GM18517 (cell line): Measurements from ENCODE around the gene BTAF1.
"Not testable (repeated sequence)": the region's sequence is repeated elsewhere in the genome, so short reads cannot be mapped to it uniquely, and the experiment has no call there.

Experiments used
- ATAC-seq: cut with Tn5 transposase; IDR thresholded peaks from one replicate; pipeline ENCODE4 v1.9.1; 2021; ENCODE audit warnings: mild to moderate bottlenecking, moderate library complexity; ENCODE audit not compliant: unreplicated experiment

BTAF1 gene

GRCh38 chr10:91923371-91924211, at the start of gene BTAF1:
Gene BTAF1 (plus strand): TSS chr10:91923770. CDS start chr10:91924077, 307 bp downstream.
- peak; percentile 98 for ATAC-seq

GRCh38 chr10:91875156-91875555, 48.4 kb upstream of the BTAF1 start:
- no peak for ATAC-seq

GRCh38 chr10:91875779-91876178, 47.8 kb upstream of the BTAF1 start:
- ATAC-seq: no peak

- no peak for ATAC-seq
Observed at GRCh38 chr10:91879515-91880170, 43.9 kb upstream of the BTAF1 start.

GRCh38 chr10:91880310-91880709, 43.3 kb upstream of the BTAF1 start:
- no peak for ATAC-seq

GRCh38 chr10:91883549-91884444, 39.8 kb upstream of the BTAF1 start:
- ATAC-seq: no peak

- ATAC-seq: no peak
Observed at GRCh38 chr10:91884536-91884935, 39.0 kb upstream of the BTAF1 start.

GRCh38 chr10:91885362-91886079, 38.0 kb upstream of the BTAF1 start:
- ATAC-seq: no peak

GRCh38 chr10:91886954-91887271, 36.7 kb upstream of the BTAF1 start:
- ATAC-seq: no peak

- ATAC-seq: no peak
Observed at GRCh38 chr10:91887272-91888076, 36.1 kb upstream of the BTAF1 start.

- ATAC-seq: no peak
Observed at GRCh38 chr10:91891125-91892001, 32.2 kb upstream of the BTAF1 start.

- no peak for ATAC-seq
Observed at GRCh38 chr10:91893051-91893450, 30.5 kb upstream of the BTAF1 start.

- not testable (repeated sequence) for ATAC-seq
Observed at GRCh38 chr10:91894261-91894685, 29.3 kb upstream of the BTAF1 start.

GRCh38 chr10:91896212-91896756, 27.3 kb upstream of the BTAF1 start:
- ATAC-seq: no peak

GRCh38 chr10:91897421-91897820, 26.1 kb upstream of the BTAF1 start:
- no peak for ATAC-seq

- no peak for ATAC-seq
Observed at GRCh38 chr10:91901784-91902677, 21.5 kb upstream of the BTAF1 start.

- ATAC-seq: no peak
Observed at GRCh38 chr10:91907033-91907594, 16.5 kb upstream of the BTAF1 start.
